ENCODE data around the gene DHX38. TPM values are rescaled to one million over a fixed set of nuclear protein-coding genes. Genes with fewer than 3 reads are reported as not detected.

Gene DHX38
- total and polyA plus RNA-seq, 2 donors (not counting 3 experiments of a cell fraction or from before 2014, with no cell fraction given), result 47.3 to 78.6 TPM

- Histone ChIP-seq H3K79me2 (ENCODE audit: control insufficient read depth, insufficient read depth, low read length) (peaks cover 56% of the 10 kb centered on the region), H3K9me3 (replicated peaks; ENCODE audit: control insufficient read depth, insufficient read depth, low read length) (no peaks in the 10 kb centered on the region), H3K4me1 (ENCODE audit: control insufficient read depth, extremely low read depth, insufficient read depth, low read length) (peaks cover 18% of the 10 kb centered on the region), H3K9me1 (replicated peaks; ENCODE audit: control insufficient read depth, extremely low read depth, insufficient read depth, low read length) (no peaks in the 10 kb centered on the region), H3K27me3 (ENCODE audit: control insufficient read depth in 2 of 2, insufficient read depth in 2 of 2, low read length in 2 of 2) (no peaks in the 10 kb centered on the region), H3K9ac (replicated peaks; ENCODE audit: extremely low read depth, insufficient read depth, low read length) (no peak overlapping the region), H3K36me3 (ENCODE audit: control insufficient read depth in 2 of 2, extremely low read depth in 1 of 2, insufficient read depth in 2 of 2, low read length in 2 of 2) (peaks cover 15 to 16% of the 10 kb centered on the region in 2 experiments), H3K27ac (ENCODE audit: insufficient read depth, low read depth, low read length) (no peak overlapping the region), H3K4me3 (replicated peaks in 1 of 3; ENCODE audit: insufficient read depth in 1 of 3, low read depth in 1 of 3, low read length in 3 of 3) (no peak overlapping the region), H2AFZ (ENCODE audit: low read depth, low read length) (no peak overlapping the region), H3K4me2 (ENCODE audit: insufficient read depth, low read length) (no peak overlapping the region), H4K20me1 (replicated peaks; ENCODE audit: control insufficient read depth, extremely low read depth, insufficient read depth, low read length) (no peaks in the 10 kb centered on the region)
- DNase-seq (ENCODE audit: low read depth, low spot score) (no peak), FAIRE-seq (no peak)
- POLR2A ChIA-PET, result no interaction called here
- intact Hi-C loops (cut with micrococcal nuclease), result loop anchor here (5.0 to 10.0 kb wide), 3 partner anchors 166 to 976 kb away; partner anchors contain the start of gene PHLPP2
- dilution Hi-C loops (cut with MboI; ENCODE audit: extremely low pct_ligation_motif_present, low sequenced_read_pairs), result no loop called here
- BruUV-seq (replicated peaks), result no TSS peak
- CTCF ChIA-PET, result interaction anchor here (1.1 kb wide), 1 partner anchor 25 kb away, joined by 3 read pairs; no protein-coding TSS in a partner anchor
- no peak for TF ChIP-seq GATA2 (IDR thresholded peaks at IDR 0.05; ENCODE audit: insufficient read depth, insufficient read length, low read depth, low read length)
- TF ChIP-seq, protein P1, sequence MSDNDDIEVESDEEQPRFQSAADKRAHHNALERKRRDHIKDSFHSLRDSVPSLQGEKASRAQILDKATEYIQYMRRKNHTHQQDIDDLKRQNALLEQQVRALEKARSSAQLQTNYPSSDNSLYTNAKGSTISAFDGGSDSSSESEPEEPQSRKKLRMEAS (IDR thresholded peaks at IDR 0.05; ENCODE audit: insufficient read depth, insufficient read length), result no peak
- TF ChIP-seq POLR2AphosphoS5 (IDR thresholded peaks at IDR 0.05; ENCODE audit: insufficient read depth, low read depth, low read length), result no peak
- TF ChIP-seq MYC (IDR thresholded peaks at IDR 0.05; ENCODE audit: low read depth, low read length), result no peak
These were observed 2.4 kb upstream of the DHX38 start for GRCh38 chr16:72091217-72091616.

GRCh38 chr16:72092832-72093447, 707 bp upstream of the DHX38 start:
- FAIRE-seq (peak; percentile 55), DNase-seq (ENCODE audit: low read depth, low spot score) (peak; percentile 64)
- H3K4me1 ChIP-seq (ENCODE audit: control insufficient read depth, extremely low read depth, insufficient read depth, low read length), result peaks cover 18% of the 10 kb centered on the region
- dilution Hi-C loops (cut with MboI; ENCODE audit: extremely low pct_ligation_motif_present, low sequenced_read_pairs) (no loop called here), intact Hi-C loops (cut with micrococcal nuclease) (loop anchor here (1.0 to 10.0 kb wide), 7 partner anchors 27 to 974 kb away; partner anchors contain the start of genes AP1G1, DHODH, IST1 and PHLPP2)
- TF ChIP-seq EZH2 (IDR thresholded peaks at IDR 0.05; ENCODE audit: borderline replicate concordance, low read depth, low read length, severe bottlenecking), result no peak
- TF ChIP-seq MYC (IDR thresholded peaks at IDR 0.05; ENCODE audit: low read depth, low read length), result no peak
- no peak for TF ChIP-seq CTCF (IDR thresholded peaks at IDR 0.05; ENCODE audit: extremely low read depth in 1 of 2, insufficient read depth in 1 of 2, low read depth in 1 of 2, low read length in 2 of 2)
- TF ChIP-seq, protein P1 (IDR thresholded peaks at IDR 0.05; ENCODE audit: insufficient read depth, insufficient read length), result no peak
- no peak for TF ChIP-seq JUN (IDR thresholded peaks at IDR 0.05; ENCODE audit: borderline replicate concordance, insufficient read depth, insufficient read length, low read depth)
- TF ChIP-seq GATA2 (IDR thresholded peaks at IDR 0.05; ENCODE audit: insufficient read depth, insufficient read length, low read depth, low read length), result no peak
- TF ChIP-seq POLR2AphosphoS5 (IDR thresholded peaks at IDR 0.05; ENCODE audit: insufficient read depth, low read depth, low read length), result no peak
- TF ChIP-seq POLR2A (IDR thresholded peaks at IDR 0.05; ENCODE audit: low read depth, low read length), result no peak
- no peak for TF ChIP-seq FOS (IDR thresholded peaks at IDR 0.05; ENCODE audit: borderline replicate concordance, insufficient read depth, low read length)
- H4K20me1 ChIP-seq (replicated peaks; ENCODE audit: control insufficient read depth, extremely low read depth, insufficient read depth, low read length), result no peaks in the 10 kb centered on the region
- H3K79me2 ChIP-seq (ENCODE audit: control insufficient read depth, insufficient read depth, low read length), result peaks cover 60% of the 10 kb centered on the region
- H3K27ac ChIP-seq (ENCODE audit: insufficient read depth, low read depth, low read length), result peak overlapping the region; percentile 62
- H3K27me3 ChIP-seq (ENCODE audit: control insufficient read depth in 2 of 2, insufficient read depth in 2 of 2, low read length in 2 of 2), result no peaks in the 10 kb centered on the region
- peaks cover 12 to 25% of the 10 kb centered on the region in 2 experiments for H3K36me3 ChIP-seq (ENCODE audit: control insufficient read depth in 2 of 2, extremely low read depth in 1 of 2, insufficient read depth in 2 of 2, low read length in 2 of 2)
- peak overlapping the region; percentile 91 for H3K9ac ChIP-seq (replicated peaks; ENCODE audit: extremely low read depth, insufficient read depth, low read length)
- ChIA-PET CTCF (interaction anchor here (0.6 to 1.8 kb wide), 5 partner anchors 10 to 469 kb away, joined by 3 to 8 read pairs (median 5); no protein-coding TSS in a partner anchor), POLR2A (no interaction called here)
- TSS peak; percentile 49 for BruUV-seq (replicated peaks)
- no peaks in the 10 kb centered on the region for H3K9me1 ChIP-seq (replicated peaks; ENCODE audit: control insufficient read depth, extremely low read depth, insufficient read depth, low read length)
- peak overlapping the region; percentile 78 for H2AFZ ChIP-seq (ENCODE audit: low read depth, low read length)
- H3K4me2 ChIP-seq (ENCODE audit: insufficient read depth, low read length), result peak overlapping the region; percentile 86
- H3K9me3 ChIP-seq (replicated peaks; ENCODE audit: control insufficient read depth, insufficient read depth, low read length), result no peaks in the 10 kb centered on the region
- H3K4me3 ChIP-seq (replicated peaks in 1 of 3; ENCODE audit: insufficient read depth in 1 of 3, low read depth in 1 of 3, low read length in 3 of 3), result peak overlapping the region; percentile 59 to 88 (median 86)
